Progenitor cell of endocrine pancreas (in vitro differentiated cells): ENCODE results near the gene MLIP. TPM values are rescaled to one million over a fixed set of nuclear protein-coding genes. Genes with fewer than 3 reads are reported as not detected.

Source experiments
- DNase-seq: peaks from one replicate; pipeline ENCODE4 v3.0.0; 2021; ENCODE audit warnings: low spot score; ENCODE audit not compliant: unreplicated experiment
- H3K27ac Mint-ChIP-seq: 2 replicates; pipeline ENCODE4 v1.8.0; 2021; ENCODE audit warnings: mild to moderate bottlenecking, moderate library complexity, mixed read lengths
- H3K27me3 Mint-ChIP-seq: 2 replicates; pipeline ENCODE4 v1.8.0; 2021; ENCODE audit warnings: mixed read lengths
- H3K36me3 Mint-ChIP-seq: 2 replicates; pipeline ENCODE4 v1.8.0; 2022; ENCODE audit warnings: mixed read lengths; ENCODE audit not compliant: insufficient read depth
- H3K4me1 Mint-ChIP-seq: 2 replicates; pipeline ENCODE4 v1.8.0; 2021; ENCODE audit warnings: low read depth, mixed read lengths
- H3K4me3 Mint-ChIP-seq: 2 replicates; pipeline ENCODE4 v1.8.0; 2021; ENCODE audit warnings: low read depth, mild to moderate bottlenecking, moderate library complexity, mixed read lengths
- H3K9me3 Mint-ChIP-seq: 2 replicates; pipeline ENCODE4 v1.8.0; 2021; ENCODE audit warnings: low read depth, mixed read lengths
- CTCF ChIP-seq: fragments of 200-600 bp; sonication (generic); IDR thresholded peaks from one replicate; pipeline ENCODE4 v1.5.0; 2021; ENCODE audit warnings: antibody characterized with exemption, mild to moderate bottlenecking; ENCODE audit not compliant: unreplicated experiment
- long read RNA-seq: library from polyadenylated mRNA; unstranded; transcript quantifications from one replicate; pipeline ENCODE4 v2.0.0, GENCODE V29; 2020
- total RNA-seq: library from RNA; stranded (reverse); gene quantifications from 2 replicates; pipeline ENCODE4 v1.2.1, GENCODE V29; 2021

Gene MLIP, protein sequence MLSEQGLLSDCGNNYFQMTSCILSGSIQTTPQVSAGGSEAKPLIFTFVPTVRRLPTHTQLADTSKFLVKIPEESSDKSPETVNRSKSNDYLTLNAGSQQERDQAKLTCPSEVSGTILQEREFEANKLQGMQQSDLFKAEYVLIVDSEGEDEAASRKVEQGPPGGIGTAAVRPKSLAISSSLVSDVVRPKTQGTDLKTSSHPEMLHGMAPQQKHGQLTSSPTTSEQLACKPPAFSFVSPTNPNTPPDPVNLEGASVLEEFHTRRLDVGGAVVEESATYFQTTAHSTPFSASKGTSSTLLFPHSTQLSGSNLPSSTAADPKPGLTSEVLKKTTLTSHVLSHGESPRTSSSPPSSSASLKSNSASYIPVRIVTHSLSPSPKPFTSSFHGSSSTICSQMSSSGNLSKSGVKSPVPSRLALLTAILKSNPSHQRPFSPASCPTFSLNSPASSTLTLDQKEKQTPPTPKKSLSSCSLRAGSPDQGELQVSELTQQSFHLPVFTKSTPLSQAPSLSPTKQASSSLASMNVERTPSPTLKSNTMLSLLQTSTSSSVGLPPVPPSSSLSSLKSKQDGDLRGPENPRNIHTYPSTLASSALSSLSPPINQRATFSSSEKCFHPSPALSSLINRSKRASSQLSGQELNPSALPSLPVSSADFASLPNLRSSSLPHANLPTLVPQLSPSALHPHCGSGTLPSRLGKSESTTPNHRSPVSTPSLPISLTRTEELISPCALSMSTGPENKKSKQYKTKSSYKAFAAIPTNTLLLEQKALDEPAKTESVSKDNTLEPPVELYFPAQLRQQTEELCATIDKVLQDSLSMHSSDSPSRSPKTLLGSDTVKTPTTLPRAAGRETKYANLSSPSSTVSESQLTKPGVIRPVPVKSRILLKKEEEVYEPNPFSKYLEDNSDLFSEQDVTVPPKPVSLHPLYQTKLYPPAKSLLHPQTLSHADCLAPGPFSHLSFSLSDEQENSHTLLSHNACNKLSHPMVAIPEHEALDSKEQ
- total RNA-seq, result 1.3 TPM in 1 of 2 replicates, not detected in the other
- long read RNA-seq, result 0 reads

DNA sequence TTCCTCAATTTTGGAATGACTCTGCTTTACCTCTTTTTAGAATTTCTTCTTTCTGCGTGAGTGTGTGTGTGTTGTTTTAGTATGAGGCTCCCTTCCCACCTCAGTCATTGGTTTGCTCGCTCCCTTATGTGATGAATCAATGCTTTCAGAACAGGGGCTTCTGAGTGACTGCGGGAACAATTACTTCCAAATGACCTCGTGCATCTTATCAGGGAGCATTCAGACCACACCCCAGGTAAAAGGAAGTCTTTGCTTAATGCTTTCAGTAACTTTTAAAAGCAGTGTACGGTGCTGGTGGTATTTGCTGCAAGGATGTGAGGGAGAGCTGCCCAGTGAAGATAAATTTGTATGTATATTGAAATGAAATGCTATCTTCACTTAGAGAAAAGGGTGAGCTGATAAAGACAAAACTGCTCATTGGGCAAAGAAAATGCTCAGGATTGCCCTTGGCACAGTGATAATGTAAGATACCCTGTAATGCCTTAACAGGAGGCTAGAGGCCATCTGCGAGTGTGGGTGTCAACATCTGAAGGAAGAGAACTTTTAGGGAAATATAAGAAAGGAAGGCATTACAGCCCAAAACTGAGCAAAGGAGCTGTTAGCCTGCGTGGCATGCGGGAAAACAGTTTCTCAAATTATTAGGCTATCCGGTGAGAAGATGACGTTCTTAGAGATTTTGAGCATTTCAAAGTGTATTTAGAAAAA is at the start of gene MLIP:
Gene MLIP (plus strand): TSS at position 103 of the 705 bp plus-strand sequence. CDS start 37 bp downstream, at position 140.
- H3K4me1 Mint-ChIP-seq, result peaks cover 8% of the 10 kb centered on the region
- no peak within 1 kb of the TSS for H3K4me3 Mint-ChIP-seq
- no peak within 1 kb of the TSS for H3K27ac Mint-ChIP-seq
- no peaks in the 10 kb centered on the region for H3K36me3 Mint-ChIP-seq
- peaks cover 1% of the 10 kb centered on the region for H3K9me3 Mint-ChIP-seq
- DNase-seq, result no peak
- peaks cover 2% of the 10 kb centered on the region for H3K27me3 Mint-ChIP-seq
- TF ChIP-seq CTCF, result no peak

DNA sequence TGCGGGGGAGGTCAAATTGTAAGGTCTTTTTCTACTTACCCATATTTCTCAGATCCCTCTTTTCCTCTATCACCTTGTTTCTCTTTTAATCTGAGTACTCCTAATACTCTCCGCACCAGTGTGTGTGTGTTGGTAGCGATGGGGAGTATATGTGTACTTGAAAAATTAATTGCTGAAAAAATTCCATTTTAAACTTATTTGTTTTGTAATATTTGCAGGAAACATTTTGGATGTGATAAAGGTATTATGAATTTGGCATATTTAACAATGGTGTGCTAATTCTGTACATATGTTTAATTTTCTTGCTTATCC is 48.1 kb upstream of the MLIP start:
- Mint-ChIP-seq H3K27ac (no peak overlapping the region), H3K4me1 (no peaks in the 10 kb centered on the region), H3K27me3 (no peaks in the 10 kb centered on the region), H3K36me3 (no peaks in the 10 kb centered on the region), H3K4me3 (no peak overlapping the region), H3K9me3 (no peaks in the 10 kb centered on the region)
- no peak for DNase-seq
- TF ChIP-seq CTCF, result no peak

GRCh38 chr6:54068694-54069093 is 42.5 kb upstream of the MLIP start:
- Mint-ChIP-seq H3K27ac (no peak overlapping the region), H3K4me3 (no peak overlapping the region), H3K27me3 (no peaks in the 10 kb centered on the region), H3K4me1 (peaks cover 11% of the 10 kb centered on the region), H3K9me3 (no peaks in the 10 kb centered on the region), H3K36me3 (no peaks in the 10 kb centered on the region)
- no peak for DNase-seq
- TF ChIP-seq CTCF, result no peak

GRCh38 chr6:54070025-54070424 is 41.2 kb upstream of the MLIP start:
- H3K36me3 Mint-ChIP-seq, result no peaks in the 10 kb centered on the region
- no peak for DNase-seq
- H3K9me3 Mint-ChIP-seq, result no peaks in the 10 kb centered on the region

More at GRCh38 chr6:54070025-54070424, 41.2 kb upstream of the MLIP start:
- Mint-ChIP-seq H3K27me3 (no peaks in the 10 kb centered on the region), H3K4me3 (no peak overlapping the region), H3K4me1 (peaks cover 12% of the 10 kb centered on the region), H3K27ac (no peak overlapping the region)
- TF ChIP-seq CTCF, result no peak
